ENCODE data around the gene MAP7D1.

DNA sequence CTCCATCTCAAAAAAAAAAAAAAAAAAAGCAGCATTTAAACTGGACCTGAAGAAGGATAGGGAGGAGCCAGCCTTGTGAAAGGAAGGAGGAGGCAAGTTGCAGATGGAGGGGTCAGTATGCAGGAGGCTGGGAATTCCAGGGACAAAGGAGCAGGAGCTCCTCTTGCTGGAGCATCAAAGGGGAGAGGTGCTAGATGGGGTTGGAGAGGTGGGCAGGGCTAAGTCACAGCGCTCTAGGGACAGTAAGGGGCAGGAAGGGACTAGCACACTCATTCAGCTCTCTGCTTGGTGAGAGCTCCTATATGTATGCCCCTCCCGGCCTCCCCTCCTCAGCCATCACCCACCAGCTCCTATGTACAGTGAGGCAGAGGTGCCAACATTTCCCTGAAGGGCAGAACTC, 26.8 kb downstream of the MAP7D1 start:
- TF ChIP-seq, protein P1, sequence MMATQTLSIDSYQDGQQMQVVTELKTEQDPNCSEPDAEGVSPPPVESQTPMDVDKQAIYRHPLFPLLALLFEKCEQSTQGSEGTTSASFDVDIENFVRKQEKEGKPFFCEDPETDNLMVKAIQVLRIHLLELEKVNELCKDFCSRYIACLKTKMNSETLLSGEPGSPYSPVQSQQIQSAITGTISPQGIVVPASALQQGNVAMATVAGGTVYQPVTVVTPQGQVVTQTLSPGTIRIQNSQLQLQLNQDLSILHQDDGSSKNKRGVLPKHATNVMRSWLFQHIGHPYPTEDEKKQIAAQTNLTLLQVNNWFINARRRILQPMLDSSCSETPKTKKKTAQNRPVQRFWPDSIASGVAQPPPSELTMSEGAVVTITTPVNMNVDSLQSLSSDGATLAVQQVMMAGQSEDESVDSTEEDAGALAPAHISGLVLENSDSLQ (IDR thresholded peaks at IDR 0.05), result no peak
- TF ChIP-seq SUZ12 (IDR thresholded peaks at IDR 0.05) (no peak), L3MBTL2 (conservative IDR thresholded peaks at IDR 0.05) (no peak), ZNF384 (IDR thresholded peaks at IDR 0.05) (no peak), SP1 (IDR thresholded peaks at IDR 0.05) (no peak), LEF1 (IDR thresholded peaks at IDR 0.05; ENCODE audit: borderline replicate concordance) (no peak), BHLHE40 (IDR thresholded peaks at IDR 0.05; ENCODE audit: borderline replicate concordance) (no peak), FOXA1 (IDR thresholded peaks at IDR 0.05) (no peak), ELF4 (IDR thresholded peaks at IDR 0.05) (no peak), HDGF (IDR thresholded peaks at IDR 0.05; ENCODE audit: borderline replicate concordance) (no peak), ARNT (IDR thresholded peaks at IDR 0.05) (no peak), TARDBP (IDR thresholded peaks at IDR 0.05) (no peak), FOXM1 (IDR thresholded peaks at IDR 0.05; ENCODE audit: borderline replicate concordance) (no peak)
